ENCODE results near the gene TRMT1. TPM values are rescaled to one million over a fixed set of nuclear protein-coding genes. Genes with fewer than 3 reads are reported as not detected.

Gene TRMT1
- total and polyA plus RNA-seq, 2 donors (not counting 1 experiment from before 2014, with no cell fraction given) = 12.2 to 20.3 TPM

DNA sequence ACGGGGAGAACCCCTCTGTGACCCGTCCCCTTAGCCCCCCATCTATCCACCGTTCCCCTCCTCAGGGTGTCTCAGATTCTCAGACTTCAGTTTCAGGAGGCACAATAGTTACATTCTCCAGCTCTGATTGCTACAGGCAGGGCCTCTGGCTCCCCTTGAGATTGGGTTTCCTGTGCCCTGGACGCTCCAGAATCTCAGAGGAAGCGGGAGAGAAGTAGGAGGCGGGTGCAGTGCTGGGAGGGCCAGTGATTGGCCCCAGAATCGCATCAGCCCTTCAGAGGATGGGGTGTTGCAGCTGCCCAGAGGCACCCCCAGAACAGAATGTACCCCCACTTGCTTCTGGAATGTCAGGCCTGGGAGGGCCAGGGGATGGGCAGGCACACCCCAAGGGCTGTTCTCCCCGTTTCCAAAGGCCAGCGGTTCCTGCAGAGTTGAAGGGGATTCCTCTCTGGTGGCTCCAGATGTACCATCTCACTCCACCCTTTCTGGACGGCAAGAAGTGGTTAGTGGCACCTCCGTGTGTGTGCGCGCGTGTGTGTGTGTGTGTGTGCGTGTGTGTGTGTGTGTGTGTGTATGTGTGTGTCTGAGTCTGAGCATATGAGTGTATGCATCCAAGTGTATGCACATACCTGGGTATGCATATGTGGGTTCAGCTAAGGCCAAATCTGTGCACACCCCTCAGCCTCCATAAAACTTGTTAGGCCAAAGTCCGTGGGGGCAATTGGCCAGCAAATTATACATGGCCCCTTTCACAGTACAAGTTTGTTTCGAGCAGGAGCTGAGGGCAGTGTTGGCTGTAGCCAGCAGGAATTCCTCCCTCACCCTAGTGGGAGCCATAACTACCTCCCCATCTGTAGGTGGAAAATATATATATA is 49.4 kb downstream of the TRMT1 start:
- Histone ChIP-seq H3K36me3 (ENCODE audit: control insufficient read depth, insufficient read depth, low read length) (peaks cover 18% of the 10 kb centered on the region), H4K20me1 (ENCODE audit: control insufficient read depth, extremely low read depth, insufficient read depth, low read length) (no peaks in the 10 kb centered on the region), H3K27ac (ENCODE audit: insufficient read depth, low read length) (no peak overlapping the region), H3K9me3 (ENCODE audit: control insufficient read depth, insufficient read depth, low read depth, low read length) (no peaks in the 10 kb centered on the region), H3K27me3 (ENCODE audit: control insufficient read depth, insufficient read depth, low read length) (no peaks in the 10 kb centered on the region), H3K9ac (ENCODE audit: insufficient read depth, low read length) (no peak overlapping the region), H3K4me1 (ENCODE audit: control insufficient read depth, extremely low read depth, insufficient read depth, low read length) (peaks cover 16% of the 10 kb centered on the region), H2AFZ (ENCODE audit: low read length) (no peak overlapping the region), H3K4me3 (replicated peaks in 1 of 4; ENCODE audit: control extremely low read depth in 1 of 4, insufficient read depth in 1 of 4, low read depth in 3 of 4, low read length in 4 of 4) (no peak overlapping the region), H3K4me2 (ENCODE audit: extremely low read depth, insufficient read depth, low read length) (no peak overlapping the region), H3K79me2 (ENCODE audit: control insufficient read depth, insufficient read depth, low read length) (peaks cover 89% of the 10 kb centered on the region)
- no peak for DNase-seq (ENCODE audit: low read depth in 2 of 2)
- TF ChIP-seq, protein P1, sequence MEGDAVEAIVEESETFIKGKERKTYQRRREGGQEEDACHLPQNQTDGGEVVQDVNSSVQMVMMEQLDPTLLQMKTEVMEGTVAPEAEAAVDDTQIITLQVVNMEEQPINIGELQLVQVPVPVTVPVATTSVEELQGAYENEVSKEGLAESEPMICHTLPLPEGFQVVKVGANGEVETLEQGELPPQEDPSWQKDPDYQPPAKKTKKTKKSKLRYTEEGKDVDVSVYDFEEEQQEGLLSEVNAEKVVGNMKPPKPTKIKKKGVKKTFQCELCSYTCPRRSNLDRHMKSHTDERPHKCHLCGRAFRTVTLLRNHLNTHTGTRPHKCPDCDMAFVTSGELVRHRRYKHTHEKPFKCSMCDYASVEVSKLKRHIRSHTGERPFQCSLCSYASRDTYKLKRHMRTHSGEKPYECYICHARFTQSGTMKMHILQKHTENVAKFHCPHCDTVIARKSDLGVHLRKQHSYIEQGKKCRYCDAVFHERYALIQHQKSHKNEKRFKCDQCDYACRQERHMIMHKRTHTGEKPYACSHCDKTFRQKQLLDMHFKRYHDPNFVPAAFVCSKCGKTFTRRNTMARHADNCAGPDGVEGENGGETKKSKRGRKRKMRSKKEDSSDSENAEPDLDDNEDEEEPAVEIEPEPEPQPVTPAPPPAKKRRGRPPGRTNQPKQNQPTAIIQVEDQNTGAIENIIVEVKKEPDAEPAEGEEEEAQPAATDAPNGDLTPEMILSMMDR (conservative IDR thresholded peaks at IDR 0.05 in 1 of 2, IDR thresholded peaks at IDR 0.05 in 1 of 2; ENCODE audit: low read depth in 1 of 2, low read length in 2 of 2) = no peak
- no peak for TF ChIP-seq EZH2 (IDR thresholded peaks at IDR 0.05; ENCODE audit: low read length, missing control alignments)

DNA sequence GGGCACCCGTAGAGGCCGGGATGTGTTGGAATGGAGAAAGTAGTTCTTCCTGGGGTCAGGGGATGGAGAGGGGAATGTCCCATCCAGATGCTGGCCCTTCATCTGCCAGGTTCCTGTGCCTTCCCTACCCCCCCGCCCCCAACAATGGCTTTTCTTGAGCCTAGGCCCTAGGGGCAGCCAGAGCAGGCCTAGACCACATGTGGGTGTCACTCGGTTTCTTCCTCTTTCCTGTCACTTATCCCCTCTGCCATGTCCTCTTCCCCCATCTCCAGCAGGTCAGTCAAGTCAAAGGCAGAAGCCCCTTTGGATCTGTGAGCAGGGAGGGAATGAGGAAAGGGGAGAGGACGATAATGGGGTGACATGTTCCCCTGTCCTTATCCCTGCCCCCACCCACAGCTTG is 50.3 kb downstream of the TRMT1 start:
- H3K79me2 ChIP-seq (ENCODE audit: control insufficient read depth, insufficient read depth, low read length) = peaks cover 91% of the 10 kb centered on the region
- peaks cover 18% of the 10 kb centered on the region for H3K36me3 ChIP-seq (ENCODE audit: control insufficient read depth, insufficient read depth, low read length)
- no peak overlapping the region for H3K4me2 ChIP-seq (ENCODE audit: extremely low read depth, insufficient read depth, low read length)
- no peak overlapping the region for H3K9ac ChIP-seq (ENCODE audit: insufficient read depth, low read length)
- H3K4me3 ChIP-seq (replicated peaks in 1 of 4; ENCODE audit: control extremely low read depth in 1 of 4, insufficient read depth in 1 of 4, low read depth in 3 of 4, low read length in 4 of 4) = no peak overlapping the region
- no peak overlapping the region for H3K27ac ChIP-seq (ENCODE audit: insufficient read depth, low read length)
- no peak overlapping the region for H2AFZ ChIP-seq (ENCODE audit: low read length)
- no peak for DNase-seq (ENCODE audit: low read depth in 2 of 2)
- no peak for TF ChIP-seq EZH2 (IDR thresholded peaks at IDR 0.05; ENCODE audit: low read length, missing control alignments)
- TF ChIP-seq, protein P1 (conservative IDR thresholded peaks at IDR 0.05 in 1 of 2, IDR thresholded peaks at IDR 0.05 in 1 of 2; ENCODE audit: low read depth in 1 of 2, low read length in 2 of 2) = no peak
- no peaks in the 10 kb centered on the region for H4K20me1 ChIP-seq (ENCODE audit: control insufficient read depth, extremely low read depth, insufficient read depth, low read length)
- no peaks in the 10 kb centered on the region for H3K27me3 ChIP-seq (ENCODE audit: control insufficient read depth, insufficient read depth, low read length)
- H3K9me3 ChIP-seq (ENCODE audit: control insufficient read depth, insufficient read depth, low read depth, low read length) = no peaks in the 10 kb centered on the region
- H3K4me1 ChIP-seq (ENCODE audit: control insufficient read depth, extremely low read depth, insufficient read depth, low read length) = peaks cover 21% of the 10 kb centered on the region

DNA sequence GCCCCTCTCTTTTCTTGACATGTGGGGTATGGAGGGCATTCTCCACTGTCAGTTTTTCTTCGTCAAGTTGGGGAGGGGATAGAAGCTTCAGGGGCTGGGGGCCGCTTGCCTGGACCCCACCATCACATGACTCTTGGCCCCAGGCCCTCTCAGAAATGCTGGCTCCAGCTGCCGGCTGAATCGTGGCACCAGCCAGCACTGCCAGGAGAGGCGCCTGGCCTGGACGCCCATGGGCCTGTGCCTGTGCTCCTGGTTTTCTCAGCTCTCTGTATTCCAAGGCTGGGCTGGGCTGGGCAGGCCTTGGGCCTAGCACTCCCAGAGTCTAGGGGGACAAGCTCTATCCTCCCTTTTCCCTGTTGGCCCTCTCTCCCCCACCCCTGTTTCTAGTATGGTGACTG is 52.4 kb downstream of the TRMT1 start:
- Histone ChIP-seq H3K4me3 (replicated peaks in 1 of 4; ENCODE audit: control extremely low read depth in 1 of 4, insufficient read depth in 1 of 4, low read depth in 3 of 4, low read length in 4 of 4) (no peak overlapping the region), H2AFZ (ENCODE audit: low read length) (no peak overlapping the region), H3K9ac (ENCODE audit: insufficient read depth, low read length) (no peak overlapping the region), H4K20me1 (ENCODE audit: control insufficient read depth, extremely low read depth, insufficient read depth, low read length) (no peaks in the 10 kb centered on the region), H3K4me2 (ENCODE audit: extremely low read depth, insufficient read depth, low read length) (no peak overlapping the region), H3K27ac (ENCODE audit: insufficient read depth, low read length) (no peak overlapping the region), H3K27me3 (ENCODE audit: control insufficient read depth, insufficient read depth, low read length) (no peaks in the 10 kb centered on the region), H3K36me3 (ENCODE audit: control insufficient read depth, insufficient read depth, low read length) (peaks cover 16% of the 10 kb centered on the region), H3K9me3 (ENCODE audit: control insufficient read depth, insufficient read depth, low read depth, low read length) (no peaks in the 10 kb centered on the region), H3K4me1 (ENCODE audit: control insufficient read depth, extremely low read depth, insufficient read depth, low read length) (peaks cover 28% of the 10 kb centered on the region), H3K79me2 (ENCODE audit: control insufficient read depth, insufficient read depth, low read length) (peaks cover 85% of the 10 kb centered on the region)
- no peak for DNase-seq (ENCODE audit: low read depth in 2 of 2)
- TF ChIP-seq, protein P1 (conservative IDR thresholded peaks at IDR 0.05 in 1 of 2, IDR thresholded peaks at IDR 0.05 in 1 of 2; ENCODE audit: low read depth in 1 of 2, low read length in 2 of 2) = no peak
- TF ChIP-seq EZH2 (IDR thresholded peaks at IDR 0.05; ENCODE audit: low read length, missing control alignments) = no peak

All from fibroblast of lung (primary cell).